NAMALWA (cell line): Measurements from ENCODE around the gene PAK1IP1.
"Not testable (repeated sequence)": the region's sequence is repeated elsewhere in the genome, so short reads cannot be mapped to it uniquely, and the experiment has no call there.

Experiments
- DNase-seq: peaks from one replicate; pipeline ENCODE4 v3.0.0-alpha.2; 2015; ENCODE audit warnings: low spot score

Gene PAK1IP1

DNA sequence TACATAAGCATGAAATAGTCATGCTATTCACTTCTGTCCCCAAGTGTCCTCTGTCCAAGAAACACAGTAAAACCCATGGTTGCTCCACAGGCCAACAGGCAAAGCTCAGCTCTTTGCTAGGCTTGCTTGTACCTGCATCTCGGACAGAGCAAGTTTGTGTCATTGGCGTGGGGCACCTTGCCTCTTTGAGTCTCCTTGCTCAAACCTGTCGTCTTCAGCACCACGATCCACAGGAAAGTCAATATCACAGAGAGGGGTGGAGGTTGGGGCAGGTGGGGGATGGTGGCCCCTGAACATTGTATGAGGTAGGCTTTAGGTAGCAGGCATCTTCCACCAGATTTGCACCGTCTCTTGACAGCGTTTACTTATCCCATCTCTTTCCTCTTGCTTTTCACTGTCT, 48.7 kb downstream of the PAK1IP1 start:
- no peak for DNase-seq

DNA sequence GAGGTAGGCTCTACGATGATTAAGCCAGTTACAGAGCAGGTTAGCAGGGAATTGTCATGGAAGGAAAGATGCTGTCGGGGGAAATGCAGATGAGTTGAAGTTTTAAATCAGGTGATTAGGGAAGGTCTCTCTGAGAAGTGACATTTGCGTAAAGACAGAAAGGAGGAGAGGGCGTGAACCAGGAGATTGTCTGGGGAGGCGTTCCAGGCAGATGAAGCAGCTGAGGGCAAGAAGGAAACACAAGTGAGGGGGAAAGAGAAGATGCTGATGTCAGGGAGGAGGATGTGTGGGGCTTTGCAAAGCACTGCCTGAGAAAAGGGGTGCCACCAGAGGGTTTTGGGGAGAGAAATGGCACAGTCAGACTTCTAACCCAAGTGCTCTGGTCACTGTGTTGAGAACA, 50.3 kb downstream of the PAK1IP1 start:
- DNase-seq: no peak

DNA sequence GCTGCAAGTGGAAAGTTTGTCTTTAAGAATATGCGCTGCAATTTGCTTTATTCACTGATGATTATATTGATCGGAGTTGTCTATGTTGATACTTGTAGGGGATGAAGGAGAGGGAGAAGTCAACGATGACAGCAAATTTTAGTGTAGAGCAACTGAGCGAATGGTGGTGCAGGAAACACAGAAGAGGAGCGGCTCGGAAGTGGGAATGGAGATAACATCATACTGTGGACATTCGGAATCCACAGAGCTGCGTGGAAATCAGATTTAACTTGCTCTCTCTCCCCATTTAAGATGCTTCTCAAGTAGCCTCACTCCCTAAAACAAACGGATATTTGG, 52.1 kb downstream of the PAK1IP1 start:
- no peak for DNase-seq

DNA sequence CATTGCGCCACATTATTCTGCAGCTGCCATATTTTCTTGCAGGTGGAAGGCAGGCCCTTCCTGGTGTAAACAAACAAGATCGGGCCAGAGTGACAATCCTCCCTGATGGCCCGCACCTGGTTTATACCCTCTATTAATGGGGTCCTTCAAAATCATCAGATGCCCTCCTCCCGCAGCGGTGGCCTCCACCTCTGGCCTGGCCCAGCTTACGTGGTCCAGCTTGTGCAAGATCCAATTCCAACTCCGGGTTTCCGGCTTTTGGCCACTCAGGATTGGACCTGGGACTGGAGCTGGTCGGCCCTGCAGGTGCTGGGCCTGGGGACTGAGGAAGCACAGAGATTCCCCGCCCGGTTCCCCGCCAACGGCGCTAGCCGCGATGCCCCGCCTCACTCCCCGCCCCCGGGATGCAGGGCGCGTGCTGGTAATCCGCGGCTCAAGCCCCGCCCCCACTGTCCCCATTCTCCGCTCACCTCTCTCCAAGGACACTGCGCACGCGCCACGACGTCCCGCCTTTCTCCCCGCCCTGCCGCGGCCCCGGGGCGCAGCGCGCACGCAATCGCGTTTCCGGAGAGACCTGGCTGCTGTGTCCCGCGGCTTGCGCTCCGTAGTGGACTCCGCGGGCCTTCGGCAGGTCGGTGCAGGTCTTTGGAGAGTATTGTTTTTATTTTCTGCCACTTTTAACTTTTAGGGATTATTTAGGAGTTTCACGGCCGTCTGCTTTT, 52.6 kb downstream of the PAK1IP1 start, which contains the start of gene TMEM14B:
TSS of gene TMEM14B (plus strand) at position 555 of the 722 bp plus-strand sequence. CDS start 1,441 bp downstream, outside the sequence.
- DNase-seq: peak; percentile 97

DNA sequence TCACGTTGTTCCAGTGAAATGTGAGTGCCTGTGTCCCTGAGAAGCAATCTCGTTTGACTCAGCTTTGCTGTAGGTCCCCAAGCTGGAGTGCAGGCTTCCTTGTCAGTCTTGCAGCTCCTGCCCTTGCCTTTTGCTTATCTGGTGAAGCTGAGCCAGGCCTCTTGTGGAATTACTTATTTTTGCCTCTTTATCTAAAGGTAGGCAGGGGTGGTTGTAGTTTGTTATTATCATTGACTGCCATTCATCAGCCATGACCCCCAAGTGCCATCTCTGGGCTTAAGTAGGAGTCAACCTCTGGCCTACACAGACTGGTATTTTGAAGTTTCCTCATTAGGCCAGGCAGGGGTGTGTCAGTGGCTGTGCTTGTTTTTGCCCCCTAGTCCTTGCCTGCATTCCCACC, 55.0 kb downstream of the PAK1IP1 start:
- DNase-seq: no peak

DNA sequence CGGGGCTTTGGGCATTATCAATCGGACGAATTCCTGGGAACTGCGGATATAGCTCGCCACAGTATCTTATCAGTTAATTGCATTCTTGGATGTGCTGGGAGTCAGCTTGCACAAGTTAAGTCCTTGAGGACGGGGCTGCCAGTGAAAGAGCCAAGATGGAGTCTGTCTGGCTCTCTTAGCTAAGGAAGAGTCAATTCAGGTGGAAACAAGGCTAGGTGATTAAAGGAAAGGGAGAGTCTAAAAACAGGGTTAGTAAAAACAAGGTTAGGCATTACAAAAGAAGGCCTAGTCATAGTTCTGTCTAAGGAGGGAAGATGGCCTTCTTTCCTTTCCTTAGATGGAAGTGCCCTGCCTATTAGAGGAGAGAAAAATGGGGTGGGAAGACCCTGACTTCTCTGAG, 55.8 kb downstream of the PAK1IP1 start:
- DNase-seq: not testable (repeated sequence)

DNA sequence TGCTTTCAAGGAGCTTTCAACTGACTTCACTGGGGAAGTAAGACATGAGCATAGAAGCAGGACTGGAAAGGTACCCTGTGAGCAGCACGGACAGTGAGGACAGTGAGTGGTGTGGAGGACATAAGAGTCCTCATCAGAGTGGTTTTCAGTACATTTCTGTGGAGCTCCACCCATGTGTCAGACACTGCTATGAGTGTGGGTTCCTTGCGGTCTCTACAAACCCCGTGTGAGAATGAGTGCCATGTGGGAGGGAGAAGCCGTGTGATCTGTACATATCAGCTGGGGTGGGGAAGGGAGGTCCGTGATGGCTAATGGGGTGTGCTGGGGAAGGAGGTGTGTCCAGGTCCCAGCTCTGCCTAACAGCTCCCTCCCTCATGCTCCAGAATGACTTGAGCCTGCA, 57.0 kb downstream of the PAK1IP1 start:
- DNase-seq: not testable (repeated sequence)

DNA sequence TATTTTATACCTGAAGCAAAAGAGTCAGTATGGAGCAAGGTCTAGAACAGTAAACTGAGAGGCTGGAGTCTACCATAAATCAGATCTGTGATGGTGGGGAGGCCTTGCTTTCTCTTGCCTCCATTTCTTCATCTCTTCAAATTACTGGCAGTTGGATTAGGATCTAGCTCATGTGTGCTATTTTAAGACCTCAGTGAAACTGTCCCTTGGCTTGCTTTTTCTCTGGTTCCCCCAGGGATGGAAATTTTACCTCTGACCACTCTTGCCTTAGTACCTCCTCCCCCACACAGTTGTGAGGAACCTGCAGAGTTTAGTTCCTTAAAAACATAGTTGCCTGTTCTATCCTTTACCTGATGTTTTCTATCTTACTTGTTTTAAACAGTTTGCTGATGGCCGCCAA, 61.3 kb downstream of the PAK1IP1 start:
- no peak for DNase-seq
